ENCODE data around the gene ABCD1. TPM values are rescaled to one million over a fixed set of nuclear protein-coding genes. Genes with fewer than 3 reads are reported as not detected.

ABCD1 gene
- total and polyA plus RNA-seq, 4 donors: 4.0 to 10.8 (median 7.6) TPM

DNA sequence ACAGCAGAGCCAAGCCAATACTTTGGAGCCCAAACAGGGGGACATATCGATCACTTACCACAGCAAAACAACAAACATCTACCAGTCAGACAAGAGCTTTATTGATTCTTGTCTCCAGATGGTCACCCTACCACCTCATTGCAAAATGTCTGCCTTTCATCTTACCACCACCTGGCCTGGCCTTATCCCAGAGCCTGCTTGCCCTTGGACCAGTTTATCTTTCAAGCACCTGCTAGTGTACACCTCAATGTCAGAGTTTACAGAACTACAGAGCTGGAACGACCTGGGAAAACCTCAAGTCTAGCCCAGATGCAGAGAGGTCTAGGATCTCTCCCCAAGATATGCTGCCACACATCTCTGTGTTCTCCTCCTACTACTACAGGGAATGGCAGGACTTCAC lies 5.0 kb upstream of the ABCD1 start:
- H3K4me3 ChIP-seq (ENCODE audit: low read depth in 1 of 3, low read length in 3 of 3): no peak overlapping the region
- TF ChIP-seq HNF4A (conservative IDR thresholded peaks at IDR 0.05): no peak
- no peak for TF ChIP-seq CTCF (IDR thresholded peaks at IDR 0.05; ENCODE audit: low read depth, low read length, missing input control)
- no peak for TF ChIP-seq EGR1 (IDR thresholded peaks at IDR 0.05; ENCODE audit: low read depth in 2 of 2)
- no peak for TF ChIP-seq YY1 (IDR thresholded peaks at IDR 0.05)
- TF ChIP-seq HNF4G (IDR thresholded peaks at IDR 0.05): no peak
- no peak for TF ChIP-seq MAX (IDR thresholded peaks at IDR 0.05)
- no peak for TF ChIP-seq SP1 (IDR thresholded peaks at IDR 0.05)
- no peak for TF ChIP-seq FOXA1 (IDR thresholded peaks at IDR 0.05)
- TF ChIP-seq TAF1 (conservative IDR thresholded peaks at IDR 0.05): no peak
- TF ChIP-seq JUND (IDR thresholded peaks at IDR 0.05): no peak
- TF ChIP-seq RXRA (IDR thresholded peaks at IDR 0.05): no peak
- no peak for TF ChIP-seq ZBTB33 (IDR thresholded peaks at IDR 0.05)
- TF ChIP-seq, protein P1, sequence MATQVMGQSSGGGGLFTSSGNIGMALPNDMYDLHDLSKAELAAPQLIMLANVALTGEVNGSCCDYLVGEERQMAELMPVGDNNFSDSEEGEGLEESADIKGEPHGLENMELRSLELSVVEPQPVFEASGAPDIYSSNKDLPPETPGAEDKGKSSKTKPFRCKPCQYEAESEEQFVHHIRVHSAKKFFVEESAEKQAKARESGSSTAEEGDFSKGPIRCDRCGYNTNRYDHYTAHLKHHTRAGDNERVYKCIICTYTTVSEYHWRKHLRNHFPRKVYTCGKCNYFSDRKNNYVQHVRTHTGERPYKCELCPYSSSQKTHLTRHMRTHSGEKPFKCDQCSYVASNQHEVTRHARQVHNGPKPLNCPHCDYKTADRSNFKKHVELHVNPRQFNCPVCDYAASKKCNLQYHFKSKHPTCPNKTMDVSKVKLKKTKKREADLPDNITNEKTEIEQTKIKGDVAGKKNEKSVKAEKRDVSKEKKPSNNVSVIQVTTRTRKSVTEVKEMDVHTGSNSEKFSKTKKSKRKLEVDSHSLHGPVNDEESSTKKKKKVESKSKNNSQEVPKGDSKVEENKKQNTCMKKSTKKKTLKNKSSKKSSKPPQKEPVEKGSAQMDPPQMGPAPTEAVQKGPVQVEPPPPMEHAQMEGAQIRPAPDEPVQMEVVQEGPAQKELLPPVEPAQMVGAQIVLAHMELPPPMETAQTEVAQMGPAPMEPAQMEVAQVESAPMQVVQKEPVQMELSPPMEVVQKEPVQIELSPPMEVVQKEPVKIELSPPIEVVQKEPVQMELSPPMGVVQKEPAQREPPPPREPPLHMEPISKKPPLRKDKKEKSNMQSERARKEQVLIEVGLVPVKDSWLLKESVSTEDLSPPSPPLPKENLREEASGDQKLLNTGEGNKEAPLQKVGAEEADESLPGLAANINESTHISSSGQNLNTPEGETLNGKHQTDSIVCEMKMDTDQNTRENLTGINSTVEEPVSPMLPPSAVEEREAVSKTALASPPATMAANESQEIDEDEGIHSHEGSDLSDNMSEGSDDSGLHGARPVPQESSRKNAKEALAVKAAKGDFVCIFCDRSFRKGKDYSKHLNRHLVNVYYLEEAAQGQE (IDR thresholded peaks at IDR 0.05): no peak
- H3K27ac ChIP-seq (ENCODE audit: low read depth in 1 of 2, low read length in 2 of 2): no peak overlapping the region
- H3K9me3 ChIP-seq (ENCODE audit: control insufficient read depth in 4 of 4, low read length in 3 of 4): no peaks in the 10 kb centered on the region
- H3K36me3 ChIP-seq (ENCODE audit: control insufficient read depth in 4 of 4, insufficient read depth in 3 of 4, low read depth in 1 of 4, low read length in 3 of 4): peaks cover 3 to 31% (median 17%) of the 10 kb centered on the region in 4 donors
- 63% methylated on average over 2 of the region's 2 CpGs for WGBS
- no peak overlapping the region for H3K9ac ChIP-seq (ENCODE audit: low read depth in 1 of 2, low read length in 2 of 2)
- no peaks in the 10 kb centered on the region for H3K27me3 ChIP-seq (ENCODE audit: control insufficient read depth in 4 of 4, insufficient read depth in 4 of 4, low read length in 3 of 4)
- peaks cover 2 to 15% (median 7%) of the 10 kb centered on the region in 4 donors for H3K4me1 ChIP-seq (ENCODE audit: control insufficient read depth in 4 of 4, insufficient read depth in 4 of 4, low read length in 3 of 4)
- DNase-seq (ENCODE audit: low spot score): no peak

DNA sequence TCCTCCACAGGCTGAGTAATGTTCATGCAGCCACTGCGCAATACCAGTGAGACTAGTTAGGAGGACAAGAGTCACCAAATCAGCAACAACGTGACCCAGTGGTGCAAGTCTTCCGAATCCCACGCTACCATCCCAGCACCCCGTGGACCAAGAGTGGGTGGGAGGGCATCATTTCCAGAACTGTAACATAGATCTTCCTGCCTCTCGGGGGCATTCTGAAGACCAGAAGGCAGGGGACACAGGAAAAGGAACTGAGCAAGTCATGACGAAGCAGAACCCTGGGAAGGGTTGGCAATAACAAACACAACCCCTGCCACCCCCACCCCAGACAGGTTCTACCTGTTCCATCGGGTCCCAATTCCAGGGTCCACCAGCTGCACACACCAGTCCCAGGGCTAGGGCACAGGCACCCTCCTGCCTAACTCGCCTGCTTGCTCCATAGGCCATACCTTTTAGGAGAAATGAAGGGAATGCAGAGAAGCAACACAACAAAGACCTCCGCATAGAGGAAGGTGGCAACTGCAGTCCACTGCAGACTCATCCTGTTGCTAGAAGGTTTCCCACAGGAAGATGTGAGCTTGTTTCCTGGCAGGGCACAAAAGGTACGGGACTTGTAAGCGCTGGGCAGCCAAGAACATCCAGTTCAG lies 1.8 kb upstream of the ABCD1 start:
- no peaks in the 10 kb centered on the region for H3K9me3 ChIP-seq (ENCODE audit: control insufficient read depth in 4 of 4, low read length in 3 of 4)
- peaks cover 3 to 19% (median 9%) of the 10 kb centered on the region in 4 donors for H3K36me3 ChIP-seq (ENCODE audit: control insufficient read depth in 4 of 4, insufficient read depth in 3 of 4, low read depth in 1 of 4, low read length in 3 of 4)
- H3K9ac ChIP-seq (ENCODE audit: low read depth in 1 of 2, low read length in 2 of 2): peak overlapping the region in 1 of 2 donors; percentile 78
- H3K4me3 ChIP-seq (ENCODE audit: low read depth in 1 of 3, low read length in 3 of 3): peak overlapping the region; percentile 65 to 82 (median 74)
- WGBS: 42% methylated on average over 12 of the region's 12 CpGs
- H3K4me1 ChIP-seq (ENCODE audit: control insufficient read depth in 4 of 4, insufficient read depth in 4 of 4, low read length in 3 of 4): peaks cover 16 to 43% (median 31%) of the 10 kb centered on the region in 4 donors
- H3K27me3 ChIP-seq (ENCODE audit: control insufficient read depth in 4 of 4, insufficient read depth in 4 of 4, low read length in 3 of 4): no peaks in the 10 kb centered on the region
- peak overlapping the region; percentile 83 to 86 for H3K27ac ChIP-seq (ENCODE audit: low read depth in 1 of 2, low read length in 2 of 2)
- no peak for DNase-seq (ENCODE audit: low spot score)
- TF ChIP-seq JUND (IDR thresholded peaks at IDR 0.05) (no peak), FOXA2 (IDR thresholded peaks at IDR 0.05) (no peak), MAX (IDR thresholded peaks at IDR 0.05) (no peak), TAF1 (conservative IDR thresholded peaks at IDR 0.05) (no peak), RAD21 (IDR thresholded peaks at IDR 0.05) (no peak), GABPA (IDR thresholded peaks at IDR 0.05 in 1 of 2, conservative IDR thresholded peaks at IDR 0.05 in 1 of 2) (no peak), FOXA1 (IDR thresholded peaks at IDR 0.05) (no peak), NR2F2 (IDR thresholded peaks at IDR 0.05) (no peak), HNF4G (IDR thresholded peaks at IDR 0.05) (no peak), YY1 (IDR thresholded peaks at IDR 0.05) (no peak)
- TF ChIP-seq, protein P1 (IDR thresholded peaks at IDR 0.05): no peak
- TF ChIP-seq, protein P2, sequence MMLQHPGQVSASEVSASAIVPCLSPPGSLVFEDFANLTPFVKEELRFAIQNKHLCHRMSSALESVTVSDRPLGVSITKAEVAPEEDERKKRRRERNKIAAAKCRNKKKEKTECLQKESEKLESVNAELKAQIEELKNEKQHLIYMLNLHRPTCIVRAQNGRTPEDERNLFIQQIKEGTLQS (IDR thresholded peaks at IDR 0.05): no peak

Measured in liver (tissue), 9 donors.